NCI-H187 (cell line): ENCODE results near the gene ADCY7.

Experiments
- DNase-seq, 2 experiments: peaks; one replicate each; lab custom pipeline; 2025; lab: John Stamatoyannopoulos, UW

The ADCY7 gene

GRCh38 chr16:50298591-50299507 lies 32.5 kb downstream of the ADCY7 start:
- DNase-seq, result no peak

- no peak for DNase-seq
These were observed 33.3 kb downstream of the ADCY7 start for GRCh38 chr16:50299508-50300105.

GRCh38 chr16:50300942-50301625 lies 34.7 kb downstream of the ADCY7 start:
- DNase-seq, result no peak

GRCh38 chr16:50301626-50302471 lies 35.5 kb downstream of the ADCY7 start:
- no peak for DNase-seq

- DNase-seq, result no peak
These were observed 36.2 kb downstream of the ADCY7 start for GRCh38 chr16:50302472-50303005.

- DNase-seq, result no peak
These were observed 36.8 kb downstream of the ADCY7 start for GRCh38 chr16:50303041-50303604.

- no peak for DNase-seq
These were observed 37.5 kb downstream of the ADCY7 start for GRCh38 chr16:50303605-50304466.

- DNase-seq, result no peak
These were observed 38.4 kb downstream of the ADCY7 start for GRCh38 chr16:50304467-50305440.

GRCh38 chr16:50305441-50306061 lies 39.2 kb downstream of the ADCY7 start:
- no peak for DNase-seq

- DNase-seq, result no peak
These were observed 39.9 kb downstream of the ADCY7 start for GRCh38 chr16:50306287-50306686.

- no peak for DNase-seq
These were observed 42.0 kb downstream of the ADCY7 start for GRCh38 chr16:50308237-50308965.

GRCh38 chr16:50309156-50309526 lies 42.8 kb downstream of the ADCY7 start:
- no peak for DNase-seq

- no peak for DNase-seq
These were observed 43.4 kb downstream of the ADCY7 start for GRCh38 chr16:50309527-50310307.

- DNase-seq, result no peak
These were observed 44.2 kb downstream of the ADCY7 start for GRCh38 chr16:50310308-50311133.

- no peak for DNase-seq
These were observed 44.8 kb downstream of the ADCY7 start for GRCh38 chr16:50311134-50311528.

- DNase-seq, result no peak
These were observed 45.6 kb downstream of the ADCY7 start for GRCh38 chr16:50311891-50312501.
